Thymus (tissue), 14 donors: ENCODE measurements around the gene TRAPPC11. TPM values are rescaled to one million over a fixed set of nuclear protein-coding genes. Genes with fewer than 3 reads are reported as not detected.

Source experiments
- DNase-seq, 9 donors: peaks; one replicate each; pipeline ENCODE4 v3.0.0-alpha.2; 2013; ENCODE audit warnings: low spot score in 9 of 9, low read depth in 6 of 9, missing footprints in 1 of 9
- H3K27ac ChIP-seq, 2 donors: one replicate each; pipeline ENCODE4 v1.5.1; 2013; ENCODE audit warnings: control low read depth in 1 of 2, low read depth in 1 of 2, low read length in 1 of 2, mild to moderate bottlenecking in 1 of 2, moderate library complexity in 1 of 2
- H3K27me3 ChIP-seq, 2 donors: one replicate each; pipeline ENCODE4 v1.5.1; 2013; ENCODE audit warnings: low read length in 1 of 2; ENCODE audit not compliant: control insufficient read depth in 2 of 2, insufficient read depth in 1 of 2
- H3K36me3 ChIP-seq, 2 donors: one replicate each; pipeline ENCODE4 v1.5.1; 2013; ENCODE audit warnings: low read length in 1 of 2, mild to moderate bottlenecking in 1 of 2, moderate library complexity in 1 of 2; ENCODE audit not compliant: control insufficient read depth in 2 of 2, insufficient read depth in 2 of 2
- H3K4me1 ChIP-seq, 2 donors: one replicate each; pipeline ENCODE4 v1.5.1; 2013; ENCODE audit warnings: low read length in 2 of 2; ENCODE audit not compliant: control insufficient read depth in 2 of 2, insufficient read depth in 2 of 2
- H3K4me3 ChIP-seq, 2 donors: one replicate each; pipeline ENCODE4 v1.5.1; 2013; ENCODE audit warnings: low read length in 2 of 2, control low read depth in 1 of 2, mild to moderate bottlenecking in 1 of 2
- H3K9me3 ChIP-seq, 2 donors: one replicate each; pipeline ENCODE4 v1.5.1; 2013; ENCODE audit warnings: low read length in 1 of 2, mild to moderate bottlenecking in 1 of 2; ENCODE audit not compliant: control insufficient read depth in 2 of 2, insufficient read depth in 1 of 2
- WGBS: extraction: QIAGEN DNeasy Blood & Tissue Kit; methylation state at CpG from one replicate; pipeline ENCODE4 v1.1.7; 2013; 5-methylcytosine and 5-hydroxymethylcytosine counted together
- long read RNA-seq, 10 donors: transcript quantifications; one replicate each; lab custom pipeline, GENCODE V29; 2026
- polyA plus RNA-seq: library from polyadenylated mRNA; stranded (reverse); fragments of 200-250 nt; gene quantifications from one replicate; pipeline ENCODE4 v1.2.3, GENCODE V29; 2013
- total RNA-seq: library from RNA; stranded (reverse); fragments of 120-200 nt; gene quantifications from one replicate; pipeline ENCODE4 v1.2.4, GENCODE V29; 2013
- donor health status: healthy.

The TRAPPC11 gene
- 31.3 TPM for total RNA-seq
- 32.8 TPM for polyA plus RNA-seq
- long read RNA-seq, donor 1, full-length matches to known transcripts = 1 of 1 reads
- long read RNA-seq, donor 1, partial matches to known transcripts = 0 of 1 reads
- long read RNA-seq, donor 1, other reads (novel, unspliced or antisense) = 0 of 1 reads
- long read RNA-seq, donor 2 = 0 reads
- long read RNA-seq, donor 3, full-length matches to known transcripts = 2 of 2 reads
- long read RNA-seq, donor 3, partial matches to known transcripts = 0 of 2 reads
- long read RNA-seq, donor 3, other reads (novel, unspliced or antisense) = 0 of 2 reads
- long read RNA-seq, donor 4, full-length matches to known transcripts = 1 of 1 reads
- long read RNA-seq, donor 4, partial matches to known transcripts = 0 of 1 reads
- long read RNA-seq, donor 4, other reads (novel, unspliced or antisense) = 0 of 1 reads
- long read RNA-seq, donor 5, full-length matches to known transcripts = 5 of 5 reads
- long read RNA-seq, donor 5, partial matches to known transcripts = 0 of 5 reads
- long read RNA-seq, donor 5, other reads (novel, unspliced or antisense) = 0 of 5 reads
- long read RNA-seq, donor 6, full-length matches to known transcripts = 3 of 3 reads
- long read RNA-seq, donor 6, partial matches to known transcripts = 0 of 3 reads
- long read RNA-seq, donor 6, other reads (novel, unspliced or antisense) = 0 of 3 reads
- long read RNA-seq, donor 7, full-length matches to known transcripts = 2 of 2 reads
- long read RNA-seq, donor 7, partial matches to known transcripts = 0 of 2 reads
- long read RNA-seq, donor 7, other reads (novel, unspliced or antisense) = 0 of 2 reads
- long read RNA-seq, donor 8, full-length matches to known transcripts = 1 of 1 reads
- long read RNA-seq, donor 8, partial matches to known transcripts = 0 of 1 reads
- long read RNA-seq, donor 8, other reads (novel, unspliced or antisense) = 0 of 1 reads
- long read RNA-seq, donor 9 = 0 reads
- long read RNA-seq, donor 10 = 0 reads

- H3K9me3 ChIP-seq = no peaks in the 10 kb centered on the region
- peak within 1 kb of the TSS; percentile 63 to 90 for H3K4me3 ChIP-seq
- peaks cover 0 to 8% of the 10 kb centered on the region in 2 donors for H3K36me3 ChIP-seq
- peak; percentile 96 to 99 (median 98) for DNase-seq
- no peaks in the 10 kb centered on the region for H3K27me3 ChIP-seq
- peak within 1 kb of the TSS; percentile 94 to 95 for H3K27ac ChIP-seq
- WGBS = under 1% methylated on average over 56 of the region's 63 CpGs
- H3K4me1 ChIP-seq = peaks cover 7 to 13% of the 10 kb centered on the region in 2 donors
Measured at GRCh38 chr4:183659029-183659871, at the start of gene TRAPPC11, which contains the start of gene RWDD4. TRAPPC11 (plus strand) TSS chr4:183659293; CDS start chr4:183663868, 4,575 bp downstream. RWDD4 (minus strand) TSS chr4:183659185; CDS start chr4:183658952, 233 bp downstream.

DNA sequence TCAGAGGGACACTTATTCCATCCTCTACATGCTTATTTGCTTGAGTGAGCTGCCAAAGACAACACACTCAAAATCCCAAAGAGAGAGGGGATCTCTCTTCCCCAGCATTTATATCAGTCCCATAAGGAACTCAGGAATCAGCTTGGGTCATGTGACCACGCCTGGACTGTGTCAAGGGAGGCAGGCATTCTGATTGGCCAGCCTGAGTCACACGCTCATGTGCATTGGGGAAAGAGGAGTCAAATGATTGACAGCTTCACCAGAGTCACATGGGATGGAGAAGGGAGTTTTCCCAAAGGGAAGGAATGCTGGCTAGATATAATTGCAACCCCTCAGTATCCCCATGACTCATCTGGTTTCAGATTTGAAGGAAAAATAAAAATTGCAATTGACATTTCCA lies 49.1 kb upstream of the TRAPPC11 start:
- H3K9me3 ChIP-seq = no peaks in the 10 kb centered on the region
- H3K4me3 ChIP-seq = no peak overlapping the region
- H3K27me3 ChIP-seq = no peaks in the 10 kb centered on the region
- H3K36me3 ChIP-seq = no peaks in the 10 kb centered on the region
- DNase-seq = no peak
- peak overlapping the region in 1 of 2 donors; percentile 36 for H3K27ac ChIP-seq
- WGBS = 95% methylated on average over 2 of the region's 2 CpGs
- H3K4me1 ChIP-seq = no peaks in the 10 kb centered on the region

DNA sequence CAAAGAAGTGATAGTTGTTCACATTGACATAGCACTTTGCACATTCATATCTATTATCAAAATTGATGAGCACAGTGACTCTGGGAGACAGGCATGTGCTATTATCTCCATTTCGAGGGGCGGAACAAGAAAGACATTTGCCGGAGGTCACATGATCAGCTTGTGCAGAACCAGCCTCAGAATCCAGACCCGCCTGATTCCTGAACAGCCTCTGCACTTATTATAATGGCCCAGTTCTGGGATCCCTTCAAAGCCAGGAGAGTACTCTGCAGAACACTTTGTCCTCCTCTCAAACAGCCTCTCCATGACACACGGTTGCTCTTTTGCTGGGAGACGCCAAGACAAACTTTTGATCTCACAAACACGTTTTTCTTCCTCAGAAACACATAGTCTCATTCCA lies 48.5 kb upstream of the TRAPPC11 start:
- Histone ChIP-seq H3K27ac (peak overlapping the region in 1 of 2 donors; percentile 25), H3K4me1 (no peaks in the 10 kb centered on the region), H3K27me3 (no peaks in the 10 kb centered on the region), H3K36me3 (no peaks in the 10 kb centered on the region), H3K4me3 (no peak overlapping the region), H3K9me3 (no peaks in the 10 kb centered on the region)
- WGBS = 94% methylated on average over 7 of the region's 7 CpGs
- no peak for DNase-seq

DNA sequence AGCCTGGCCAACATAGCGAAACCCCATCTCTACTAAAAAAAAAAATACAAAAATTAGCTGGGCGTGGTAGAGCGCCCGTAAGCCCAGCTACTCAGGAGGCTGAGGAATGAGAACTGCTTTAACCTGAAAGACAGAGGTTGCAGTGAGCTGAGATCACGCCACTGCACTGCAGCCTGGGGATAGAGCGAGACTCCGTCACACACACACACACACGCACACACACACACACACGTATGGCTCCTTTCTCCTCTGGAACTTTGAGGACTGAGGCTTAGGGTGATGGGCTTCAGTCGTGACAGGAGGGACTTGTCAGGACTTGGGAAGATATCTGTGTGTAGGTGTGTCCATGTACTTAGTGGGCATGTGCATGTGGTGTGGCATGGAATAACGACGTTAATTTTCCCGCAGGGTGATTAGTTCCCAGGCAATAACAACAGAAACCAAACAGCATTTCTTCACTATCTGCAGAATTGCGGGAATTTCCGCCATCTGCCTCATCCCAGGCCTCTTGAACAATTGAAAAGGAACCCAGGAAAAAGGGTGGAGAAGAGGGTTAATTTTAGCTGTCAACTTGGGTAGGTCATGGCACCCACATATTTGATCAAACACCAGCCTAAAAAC lies 47.8 kb upstream of the TRAPPC11 start:
- WGBS = 92% methylated on average over 15 of the region's 15 CpGs
- no peaks in the 10 kb centered on the region for H3K9me3 ChIP-seq
- no peak overlapping the region for H3K27ac ChIP-seq
- DNase-seq = no peak
- no peaks in the 10 kb centered on the region for H3K27me3 ChIP-seq
- no peak overlapping the region for H3K4me3 ChIP-seq
- H3K36me3 ChIP-seq = no peaks in the 10 kb centered on the region
- H3K4me1 ChIP-seq = no peaks in the 10 kb centered on the region

DNA sequence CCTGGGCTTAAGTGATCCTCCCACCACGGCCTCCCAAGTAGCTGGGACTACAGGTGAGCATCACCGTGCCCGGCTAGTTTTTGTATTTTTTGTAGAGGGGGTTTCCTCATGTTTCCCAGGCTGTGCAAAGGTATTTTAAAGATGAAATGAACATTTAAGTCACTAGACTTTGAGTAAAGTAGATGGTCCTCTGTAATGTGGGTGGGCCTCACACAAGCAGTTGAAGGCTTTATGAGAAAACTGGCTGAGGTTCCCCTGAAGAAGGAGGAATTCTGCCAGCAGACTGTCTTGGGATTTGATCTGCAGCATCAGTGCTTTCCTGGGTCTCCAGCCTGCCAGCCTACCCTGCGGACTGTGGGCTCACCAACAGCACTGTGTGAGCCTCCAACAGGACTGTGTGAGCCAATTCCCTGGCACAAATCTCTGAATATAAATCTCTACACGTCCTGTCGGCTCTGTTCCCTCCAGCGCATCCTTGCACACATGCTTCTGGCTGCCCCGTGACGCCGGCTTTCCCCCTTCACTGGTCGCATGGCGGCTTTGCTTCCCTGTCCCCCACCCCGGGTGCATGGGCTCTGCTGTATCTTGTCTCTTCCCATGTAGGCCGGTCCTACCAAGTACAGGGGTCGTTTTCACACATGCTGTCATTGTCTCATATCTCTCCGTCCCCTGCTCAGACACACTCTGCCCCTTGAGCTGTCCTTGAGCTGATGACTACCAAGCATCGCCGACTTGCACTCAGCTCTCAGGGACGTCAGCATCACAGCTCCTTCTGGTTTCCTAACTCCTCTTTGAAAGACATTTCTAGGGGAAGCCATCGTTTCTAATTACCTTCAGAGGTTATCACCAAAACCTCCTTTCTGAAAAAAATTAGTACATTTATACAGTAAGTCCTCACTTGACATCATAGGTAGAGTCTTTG lies 46.5 kb upstream of the TRAPPC11 start:
- 94% methylated on average over 20 of the region's 20 CpGs for WGBS
- Histone ChIP-seq H3K27me3 (no peaks in the 10 kb centered on the region), H3K4me1 (no peaks in the 10 kb centered on the region), H3K4me3 (no peak overlapping the region), H3K9me3 (no peaks in the 10 kb centered on the region), H3K36me3 (no peaks in the 10 kb centered on the region), H3K27ac (no peak overlapping the region)
- DNase-seq = no peak

GRCh38 chr4:183617075-183617474 lies 42.0 kb upstream of the TRAPPC11 start:
- H3K4me1 ChIP-seq = no peaks in the 10 kb centered on the region
- no peak overlapping the region for H3K27ac ChIP-seq
- H3K27me3 ChIP-seq = no peaks in the 10 kb centered on the region
- 100% methylated on average over 2 of the region's 2 CpGs for WGBS
- no peaks in the 10 kb centered on the region for H3K9me3 ChIP-seq
- H3K36me3 ChIP-seq = no peaks in the 10 kb centered on the region
- no peak overlapping the region for H3K4me3 ChIP-seq
- DNase-seq = no peak

GRCh38 chr4:183618681-183619080 lies 40.4 kb upstream of the TRAPPC11 start:
- no peaks in the 10 kb centered on the region for H3K27me3 ChIP-seq
- no peak overlapping the region for H3K27ac ChIP-seq
- H3K4me1 ChIP-seq = no peaks in the 10 kb centered on the region
- no peak for DNase-seq
- no peaks in the 10 kb centered on the region for H3K36me3 ChIP-seq
- H3K9me3 ChIP-seq = no peaks in the 10 kb centered on the region
- H3K4me3 ChIP-seq = no peak overlapping the region
- WGBS = 93% methylated on average over 4 of the region's 4 CpGs
